PC-9 (cell line): Measurements from ENCODE around the gene SRSF12. TPM values are rescaled to one million over a fixed set of nuclear protein-coding genes. Genes with fewer than 3 reads are reported as not detected.

Experiments
- BruUV-seq: library from RNA; stranded (reverse); fragments of 400-500 nt; replicated peaks from 2 replicates; lab custom pipeline; 2021; lab: Mats Ljungman, UMichigan
- CTCF ChIA-PET: fragments of 300-600 bp; sonication (Branson Sonifier 250); formaldehyde crosslinking; loops from one replicate; lab custom pipeline; 2022; ENCODE audit warnings: antibody characterized with exemption; lab: Charles Lee
- POLR2A ChIA-PET: fragments of 300-600 bp; sonication (Branson Sonifier 250); formaldehyde crosslinking; loops from one replicate; lab custom pipeline; 2022; ENCODE audit warnings: antibody characterized with exemption; ENCODE audit not compliant: unreplicated experiment; lab: Charles Lee
- DNase-seq, 2 experiments: peaks; one replicate each; pipeline versions ENCODE4 v3.0.0 to v3.0.0-alpha.2; 2015 to 2022; ENCODE audit warnings: mixed read lengths in 1 of 2
- H2AFZ ChIP-seq: fragments of 200-600 bp; sonication (generic); 2 replicates; pipeline ENCODE4 v1.8.1; 2017; ENCODE audit warnings: antibody characterized with exemption
- H3F3A ChIP-seq: fragments of 200-600 bp; sonication (generic); 2 replicates; pipeline ENCODE4 v1.8.1; 2017; ENCODE audit warnings: antibody characterized with exemption, mild to moderate bottlenecking, low read depth; ENCODE audit not compliant: insufficient read depth
- H3K27ac ChIP-seq: fragments of 200-600 bp; sonication (generic); 2 replicates; pipeline ENCODE4 v1.6.1; 2016; ENCODE audit warnings: mixed run types
- H3K27me3 ChIP-seq: fragments of 200-600 bp; sonication (generic); 2 replicates; pipeline ENCODE4 v1.6.1; 2016; ENCODE audit warnings: low read depth, mixed run types; ENCODE audit not compliant: insufficient read depth
- H3K36me3 ChIP-seq: fragments of 200-600 bp; sonication (generic); 2 replicates; pipeline ENCODE4 v1.6.1; 2016; ENCODE audit warnings: low read depth, mixed run types
- H3K4me1 ChIP-seq: fragments of 200-600 bp; sonication (generic); replicated peaks from 2 replicates; pipeline ENCODE4 v1.6.1; 2016; ENCODE audit warnings: mixed run types; ENCODE audit not compliant: insufficient read depth
- H3K4me2 ChIP-seq: fragments of 200-600 bp; sonication (generic); 2 replicates; pipeline ENCODE4 v1.6.1; 2017; ENCODE audit warnings: mixed run types
- H3K4me3 ChIP-seq: fragments of 200-600 bp; sonication (generic); 2 replicates; pipeline ENCODE4 v1.6.1; 2016; ENCODE audit warnings: mixed run types
- H3K79me2 ChIP-seq: fragments of 200-600 bp; sonication (generic); 2 replicates; pipeline ENCODE4 v1.6.1; 2017; ENCODE audit warnings: low read depth, mixed run types
- H3K9me2 ChIP-seq: fragments of 200-600 bp; sonication (generic); 2 replicates; pipeline ENCODE4 v1.8.1; 2017; ENCODE audit warnings: mild to moderate bottlenecking; ENCODE audit not compliant: insufficient read depth
- H3K9me3 ChIP-seq: fragments of 200-600 bp; sonication (generic); 2 replicates; pipeline ENCODE4 v1.8.1; 2016; ENCODE audit warnings: low read depth; ENCODE audit not compliant: insufficient read depth
- H4K20me1 ChIP-seq: fragments of 200-600 bp; sonication (generic); 2 replicates; pipeline ENCODE4 v1.8.1; 2017; ENCODE audit not compliant: insufficient read depth
- EZH2 ChIP-seq: fragments of 200-600 bp; sonication (generic); IDR thresholded peaks from 2 replicates; pipeline ENCODE4 v1.8.0; 2017; ENCODE audit warnings: antibody characterized with exemption, low read depth
- intact Hi-C: fragments of 100-400 bp; cut with micrococcal nuclease; formaldehyde crosslinking; loops from one replicate; pipeline ENCODE4 v1.10.0; 2022; ENCODE audit not compliant: unreplicated experiment
- total RNA-seq: library from RNA; stranded (reverse); gene quantifications from 2 replicates; pipeline ENCODE4 v1.2.3, GENCODE V29; 2021
- TF ChIP-seq, protein P1 (sequence below): fragments of 200-600 bp; sonication (generic); conservative IDR thresholded peaks from 2 replicates; pipeline ENCODE4 v1.6.1; 2017; ENCODE audit warnings: mixed run types, antibody characterized with exemption, mild to moderate bottlenecking, moderate library complexity

The SRSF12 gene
- total RNA-seq, 1 experiment from 2014 or later: not detected

DNA sequence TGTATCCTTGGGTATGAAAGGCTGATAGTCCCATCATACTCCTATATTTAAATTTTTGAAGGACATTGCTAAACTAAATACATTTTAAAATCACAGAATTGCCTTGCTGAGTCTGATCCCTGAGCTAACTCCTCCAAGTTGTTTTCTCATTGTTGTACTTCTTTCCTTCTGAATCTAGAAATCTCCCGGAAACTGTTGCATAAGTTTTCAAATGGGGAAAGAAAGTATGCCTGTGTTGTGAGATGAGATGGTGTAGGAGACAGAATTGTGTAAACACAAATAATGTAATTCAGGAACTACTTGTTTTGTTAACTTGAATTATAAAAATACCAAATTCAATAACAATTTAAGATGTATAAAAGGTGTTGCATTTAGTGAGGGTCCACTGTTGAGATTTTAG lies 30.0 kb downstream of the SRSF12 start:
- Histone ChIP-seq H3K4me1 (no peaks in the 10 kb centered on the region; the same call in 1 of the 2 replicates), H3K36me3 (0 out of 2 replicates have a peak, but pooled peaks cover 9% of the 10 kb centered on the region), H3K79me2 (peaks cover 12% of the 10 kb centered on the region), H3K27me3 (no peaks in the 10 kb centered on the region), H4K20me1 (peaks cover 6% of the 10 kb centered on the region; the same call in 1 of the 2 replicates), H2AFZ (no peak overlapping the region), H3K4me3 (no peak overlapping the region), H3F3A (no peaks in the 10 kb centered on the region), H3K9me3 (no peaks in the 10 kb centered on the region), H3K4me2 (no peak overlapping the region), H3K9me2 (no peaks in the 10 kb centered on the region), H3K27ac (no peak overlapping the region)
- TF ChIP-seq, protein P1, sequence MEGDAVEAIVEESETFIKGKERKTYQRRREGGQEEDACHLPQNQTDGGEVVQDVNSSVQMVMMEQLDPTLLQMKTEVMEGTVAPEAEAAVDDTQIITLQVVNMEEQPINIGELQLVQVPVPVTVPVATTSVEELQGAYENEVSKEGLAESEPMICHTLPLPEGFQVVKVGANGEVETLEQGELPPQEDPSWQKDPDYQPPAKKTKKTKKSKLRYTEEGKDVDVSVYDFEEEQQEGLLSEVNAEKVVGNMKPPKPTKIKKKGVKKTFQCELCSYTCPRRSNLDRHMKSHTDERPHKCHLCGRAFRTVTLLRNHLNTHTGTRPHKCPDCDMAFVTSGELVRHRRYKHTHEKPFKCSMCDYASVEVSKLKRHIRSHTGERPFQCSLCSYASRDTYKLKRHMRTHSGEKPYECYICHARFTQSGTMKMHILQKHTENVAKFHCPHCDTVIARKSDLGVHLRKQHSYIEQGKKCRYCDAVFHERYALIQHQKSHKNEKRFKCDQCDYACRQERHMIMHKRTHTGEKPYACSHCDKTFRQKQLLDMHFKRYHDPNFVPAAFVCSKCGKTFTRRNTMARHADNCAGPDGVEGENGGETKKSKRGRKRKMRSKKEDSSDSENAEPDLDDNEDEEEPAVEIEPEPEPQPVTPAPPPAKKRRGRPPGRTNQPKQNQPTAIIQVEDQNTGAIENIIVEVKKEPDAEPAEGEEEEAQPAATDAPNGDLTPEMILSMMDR: no peak
- TF ChIP-seq EZH2: no peak
- intact Hi-C loops: no loop called here
- ChIA-PET POLR2A (no interaction called here), CTCF (no interaction called here)
- no TSS peak for BruUV-seq
- no peak for DNase-seq

DNA sequence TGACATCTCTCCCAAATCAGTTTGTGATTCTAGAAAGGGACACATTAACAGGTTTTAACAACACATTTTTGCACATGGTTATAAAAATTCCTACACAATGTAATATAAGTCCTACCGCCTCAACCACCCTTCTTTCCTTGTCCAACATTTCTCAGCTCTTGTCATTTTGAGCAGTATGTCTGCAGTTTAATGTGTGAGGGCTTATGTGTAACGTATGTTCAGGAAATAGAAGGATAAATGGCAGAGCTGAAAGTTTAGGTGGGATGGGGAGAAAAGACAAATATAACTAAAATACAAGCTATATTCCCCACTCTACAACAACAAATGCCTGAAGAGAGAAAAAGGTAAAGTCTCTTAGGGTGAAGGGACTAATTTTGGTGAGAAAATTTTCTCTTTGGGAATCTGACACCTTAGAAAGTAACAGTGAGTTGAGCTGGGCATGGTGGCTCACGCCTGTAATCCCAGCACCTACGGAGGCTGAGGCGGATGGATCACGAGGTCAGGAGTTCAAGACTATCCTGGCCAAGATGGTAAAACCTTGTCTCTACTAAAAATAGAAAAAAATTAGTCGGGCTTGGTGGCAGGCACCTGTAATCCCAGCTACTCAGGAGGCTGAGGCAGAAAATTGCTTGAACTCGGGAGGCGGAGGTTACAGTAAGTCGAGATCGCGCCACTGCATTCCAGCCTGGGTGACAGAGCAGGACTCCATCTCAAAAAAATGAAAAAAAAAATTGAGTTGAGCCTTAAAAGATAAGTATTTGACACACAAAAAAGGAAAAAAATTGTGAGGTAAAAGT lies 32.3 kb downstream of the SRSF12 start:
- peaks cover 27% of the 10 kb centered on the region for H3K79me2 ChIP-seq
- no peaks in the 10 kb centered on the region; the same call in 1 of the 2 replicates for H3K4me1 ChIP-seq
- no TSS peak for BruUV-seq
- DNase-seq: no peak
- no peaks in the 10 kb centered on the region for H3K9me3 ChIP-seq
- no peak overlapping the region for H3K4me3 ChIP-seq
- no peaks in the 10 kb centered on the region for H3F3A ChIP-seq
- H3K27me3 ChIP-seq: no peaks in the 10 kb centered on the region
- no peak overlapping the region for H3K27ac ChIP-seq
- TF ChIP-seq, protein P1: no peak
- no peak for TF ChIP-seq EZH2
- H3K4me2 ChIP-seq: no peak overlapping the region
- CTCF ChIA-PET: no interaction called here
- no peak overlapping the region for H2AFZ ChIP-seq
- intact Hi-C loops: no loop called here
- POLR2A ChIA-PET: interaction anchor here (0.6 kb wide), 1 partner anchor 59 kb away, joined by 3 read pairs; no protein-coding TSS in a partner anchor
- H4K20me1 ChIP-seq: peaks cover 15% of the 10 kb centered on the region
- H3K36me3 ChIP-seq: 0 out of 2 replicates have a peak, but pooled peaks cover 9% of the 10 kb centered on the region
- H3K9me2 ChIP-seq: no peaks in the 10 kb centered on the region

DNA sequence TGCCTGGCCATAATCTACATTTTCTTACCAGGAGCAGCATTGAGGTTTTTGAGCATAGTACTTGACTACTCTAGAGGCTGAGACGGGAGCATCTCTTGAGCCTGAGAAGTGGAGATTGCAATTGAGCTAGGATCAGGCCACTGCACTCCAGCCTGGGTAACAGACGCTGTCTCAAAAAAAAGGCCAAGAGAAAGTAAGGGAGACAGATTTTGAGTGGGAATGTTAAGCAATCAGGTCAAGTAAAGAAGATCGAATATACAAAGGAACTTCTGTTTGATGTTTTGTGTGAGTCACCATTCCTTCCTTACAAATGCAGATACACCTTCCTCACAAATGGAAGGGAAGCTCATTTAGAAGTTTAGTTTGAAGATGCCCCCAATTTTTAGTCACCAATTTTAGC lies 32.9 kb downstream of the SRSF12 start:
- H3F3A ChIP-seq: 0 out of 2 replicates have a peak, but pooled peaks cover under 1% of the 10 kb centered on the region
- ChIA-PET POLR2A (interaction anchor here (0.6 kb wide), 1 partner anchor 60 kb away, joined by 3 read pairs; no protein-coding TSS in a partner anchor), CTCF (no interaction called here)
- no peak overlapping the region for H3K4me2 ChIP-seq
- H3K9me3 ChIP-seq: no peaks in the 10 kb centered on the region
- intact Hi-C loops: loop anchor here (5.0 kb wide), 1 partner anchor 267 kb away; the partner anchor contains the start of gene UBE2J1
- H3K27ac ChIP-seq: no peak overlapping the region
- no peaks in the 10 kb centered on the region for H3K27me3 ChIP-seq
- H3K36me3 ChIP-seq: 0 out of 2 replicates have a peak, but pooled peaks cover 9% of the 10 kb centered on the region
- H3K79me2 ChIP-seq: peaks cover 27% of the 10 kb centered on the region
- H3K4me3 ChIP-seq: no peak overlapping the region
- DNase-seq: no peak
- peaks cover 15% of the 10 kb centered on the region for H4K20me1 ChIP-seq
- H3K4me1 ChIP-seq: no peaks in the 10 kb centered on the region; the same call in 1 of the 2 replicates
- no peak overlapping the region for H2AFZ ChIP-seq
- BruUV-seq: no TSS peak
- no peak for TF ChIP-seq EZH2
- TF ChIP-seq, protein P1: no peak
- no peaks in the 10 kb centered on the region for H3K9me2 ChIP-seq
